Measurements from ENCODE around the gene WDR47. TPM values are rescaled to one million over a fixed set of nuclear protein-coding genes. Genes with fewer than 3 reads are reported as not detected.
A peak's percentile ranks its signal among the peaks of the same experiment; 100 is the strongest.

Gene WDR47
- total and polyA plus RNA-seq, 2 of the 8 experiments (the other 6 are each of a cell fraction or from before 2014, with no cell fraction given) = 1.9 to 6.7 TPM

GRCh38 chr1:109075531-109076490, 33.9 kb upstream of the WDR47 start, which contains the start of gene TAF13:
TSS of gene TAF13 (minus strand) at chr1:109076003. CDS start at chr1:109075947, 56 bp downstream.
- H2AK5ac ChIP-seq (ENCODE audit: low read depth, low read length) = peak within 1 kb of the TSS; percentile 97; the same call in 1 of the 2 replicates
- peaks cover 0 to 4% (median 1%) of the 10 kb centered on the region in 4 experiments; a peak in 4 of 7 replicates for H3K4me1 ChIP-seq (replicated peaks in 1 of 4; ENCODE audit: control insufficient read depth in 3 of 4, insufficient read depth in 4 of 4, low read length in 3 of 4)
- no peaks in the 10 kb centered on the region; the same call in 1 of the 2 replicates for H3K23me2 ChIP-seq (ENCODE audit: low read depth, low read length)
- FAIRE-seq = no peak
- no peaks in the 10 kb centered on the region for H3K79me1 ChIP-seq (ENCODE audit: low read depth, low read length)
- H4K5ac ChIP-seq (ENCODE audit: insufficient read length, low read depth, low read length) = peak within 1 kb of the TSS; percentile 90
- H3K9me3 ChIP-seq (ENCODE audit: insufficient read depth in 2 of 2, low read depth in 1 of 2, low read length in 1 of 2) = peaks cover 0 to 8% of the 10 kb centered on the region in 2 experiments; a peak in 1 of 4 replicates
- H3K27ac ChIP-seq (ENCODE audit: low read depth, low read length) = peak within 1 kb of the TSS; percentile 73
- peak within 1 kb of the TSS; percentile 88 for H2BK5ac ChIP-seq (ENCODE audit: low read depth, low read length)
- H4K91ac ChIP-seq (replicated peaks; ENCODE audit: insufficient read length, low read length) = peak within 1 kb of the TSS; percentile 92
- H3K9ac ChIP-seq (replicated peaks in 1 of 4; ENCODE audit: extremely low read depth in 1 of 4, low read depth in 3 of 4, low read length in 3 of 4) = peak within 1 kb of the TSS in 3 of 4 experiments; percentile 75 to 97 (median 79); a peak in 6 of 7 replicates
- H4K8ac ChIP-seq (ENCODE audit: extremely low read depth, insufficient read depth, low read length) = peak within 1 kb of the TSS; percentile 68; the same call in 1 of the 2 replicates
- DNase-seq (ENCODE audit: low read depth in 1 of 2, low spot score in 2 of 2) = peak; percentile 82 to 90
- WGBS, 2 experiments (ENCODE audit: extremely low coverage in 1 of 2, insufficient coverage in 1 of 2, insufficient read length in 1 of 2, insufficient replicate concordance in 2 of 2, low coverage in 1 of 2, low lambda C conversion rate in 2 of 2, missing lambda C conversion rate in 1 of 2) = 6% methylated on average over 39 of the region's 39 CpGs; no CpG with 5 or more reads in 1 of the 2 experiments
- H2AFZ ChIP-seq (ENCODE audit: low read length) = peak within 1 kb of the TSS; percentile 96
- 0 out of 2 replicates have a peak within 1 kb of the TSS, but pooled peaks have one; percentile 61 for H2BK15ac ChIP-seq (ENCODE audit: low read length)
- H3K36me3 ChIP-seq (ENCODE audit: control insufficient read depth in 2 of 4, insufficient read depth in 4 of 4, low read length in 3 of 4) = peaks cover 0 to 8% (median 0%) of the 10 kb centered on the region in 4 experiments; a peak in 2 of 8 replicates
- peak within 1 kb of the TSS; percentile 7 for H3K56ac ChIP-seq (replicated peaks; ENCODE audit: insufficient read length, low read depth, low read length)
- no peak within 1 kb of the TSS for H2BK120ac ChIP-seq (replicated peaks; ENCODE audit: low read depth, low read length)
- H3K18ac ChIP-seq (ENCODE audit: extremely low read depth, low read length) = peak within 1 kb of the TSS; percentile 78
- H3K79me2 ChIP-seq (ENCODE audit: control insufficient read depth in 1 of 2, insufficient read depth in 2 of 2, low read length in 2 of 2) = peaks cover 0 to 17% of the 10 kb centered on the region in 2 experiments; a peak in 3 of 4 replicates
- POLR2A ChIA-PET (ENCODE audit: partially characterized antibody) = interaction anchor here (0.8 to 5.5 kb wide), 5 partner anchors 9 to 28 kb away, joined by 3 to 34 read pairs (median 6); partner anchors contain the start of gene TMEM167B
- H2BK20ac ChIP-seq (ENCODE audit: low read length) = no peak within 1 kb of the TSS
- no peak within 1 kb of the TSS for H3K14ac ChIP-seq (ENCODE audit: insufficient read length)
- H3K4ac ChIP-seq (replicated peaks; ENCODE audit: insufficient read length, low read depth, low read length) = peak within 1 kb of the TSS; percentile 71
- CTCF ChIA-PET (ENCODE audit: partially characterized antibody) = interaction anchor here (1.1 to 2.1 kb wide), 4 partner anchors 13 to 40 kb away, joined by 5 to 8 read pairs (median 6); a partner anchor contains a TSS
- no peaks in the 10 kb centered on the region for H3K27me3 ChIP-seq (replicated peaks in 1 of 4; ENCODE audit: control insufficient read depth in 3 of 4, extremely low read depth in 1 of 4, insufficient read depth in 3 of 4, low read length in 3 of 4)
- H2BK12ac ChIP-seq (ENCODE audit: low read depth, low read length) = no peak within 1 kb of the TSS; the same call in 1 of the 2 replicates
- peak within 1 kb of the TSS; percentile 88 to 98 (median 93) for H3K4me3 ChIP-seq (ENCODE audit: extremely low read depth in 1 of 4, insufficient read depth in 2 of 4, low read depth in 3 of 4, low read length in 4 of 4)
- H3K4me2 ChIP-seq (ENCODE audit: insufficient read depth in 1 of 2, low read depth in 2 of 2, low read length in 2 of 2) = peak within 1 kb of the TSS; percentile 74 to 82
- no peak within 1 kb of the TSS for H3K23ac ChIP-seq (ENCODE audit: insufficient read length)
- H4K20me1 ChIP-seq (replicated peaks in 1 of 2; ENCODE audit: control insufficient read depth in 1 of 2, insufficient read depth in 2 of 2, low read length in 2 of 2) = no peaks in the 10 kb centered on the region
- TF ChIP-seq RXRA (IDR thresholded peaks at IDR 0.05; ENCODE audit: insufficient read depth, low read depth, low read length) (no peak), TEAD4 (IDR thresholded peaks at IDR 0.05; ENCODE audit: low read depth, low read length) (no peak), KDM1A (IDR thresholded peaks at IDR 0.05; ENCODE audit: borderline replicate concordance, low read length) (no peak), TCF12 (IDR thresholded peaks at IDR 0.05; ENCODE audit: low read depth, low read length) (no peak), NRF1 (IDR thresholded peaks at IDR 0.05; ENCODE audit: low read depth, low read length) (no peak), JUN (IDR thresholded peaks at IDR 0.05; ENCODE audit: low read depth, low read length) (no peak), EP300 (IDR thresholded peaks at IDR 0.05; ENCODE audit: borderline replicate concordance in 1 of 2, low read depth in 2 of 2, low read length in 2 of 2) (no peak; a peak in 1 of 3 replicates), TBP (IDR thresholded peaks at IDR 0.05; ENCODE audit: low read depth, low read length) (peak; percentile 83)
